HCT116 (cell line): ENCODE results near the gene ELOVL5. TPM values are rescaled to one million over a fixed set of nuclear protein-coding genes. Genes with fewer than 3 reads are reported as not detected.

ENCODE experiments used
- ATAC-seq: fragments of 200-7000 bp; cut with Tn5 transposase; 2 replicates; pipeline ENCODE4 v1.9.1; 2020; ENCODE audit warnings: mild to moderate bottlenecking, moderate library complexity
- BruUV-seq: library from RNA; stranded (reverse); fragments of 400-500 nt; replicated peaks from 2 replicates; lab custom pipeline; 2021; lab: Mats Ljungman, UMichigan
- CTCF ChIA-PET: fragments of 300-600 bp; sonication (Branson Sonifier 250); formaldehyde crosslinking; loops from one replicate; lab custom pipeline; 2021; ENCODE audit warnings: antibody characterized with exemption; lab: Charles Lee
- POLR2A ChIA-PET: fragments of 300-600, 350-600 bp; sonication (Branson Sonifier 250); formaldehyde crosslinking; loops from one replicate; lab custom pipeline; 2021; ENCODE audit warnings: antibody characterized with exemption; lab: Charles Lee
- RAD21 ChIA-PET, 2 experiments: fragments of 300-600 bp; sonication (Branson Sonifier 250); formaldehyde crosslinking; loops; one replicate each; lab custom pipeline; 2023; ENCODE audit warnings: low total read pairs in 2 of 2; ENCODE audit not compliant: uncharacterized antibody in 2 of 2, unreplicated experiment in 2 of 2, low non-redundant PET in 1 of 2; lab: Charles Lee
- DNase-seq: peaks from one replicate; pipeline ENCODE4 v3.0.0-alpha.2; 2010; ENCODE audit warnings: low read depth, low spot score
- H2AFZ ChIP-seq: fragments of 200-600 bp; shearing (Covaris generic), sonication (generic); 2 replicates; pipeline ENCODE4 v1.6.1; 2017; ENCODE audit warnings: low read depth, mixed run types, mixed read lengths, antibody characterized with exemption, low read length; ENCODE audit not compliant: poor library complexity, severe bottlenecking
- H3K27ac ChIP-seq: 2 replicates; pipeline ENCODE4 v1.5.1; 2012; ENCODE audit warnings: low read depth, low read length
- H3K27me3 ChIP-seq: fragments of 200-600 bp; sonication (generic); 2 replicates; pipeline ENCODE4 v1.6.1; 2016; ENCODE audit warnings: mixed run types, low read length, mixed read lengths; ENCODE audit not compliant: insufficient read depth
- H3K36me3 ChIP-seq, 2 experiments: fragments of 200-500 bp in 1 of 2; fragments of 200-600 bp in 1 of 2; sonication (Bioruptor generic) in 1 of 2; sonication (generic) in 1 of 2; 2 replicates each; pipeline versions ENCODE4 v1.5.1 to v1.6.1; 2014 to 2016; ENCODE audit warnings: low read length in 2 of 2, inconsistent platforms in 1 of 2, mixed read lengths in 1 of 2, mixed run types in 1 of 2; ENCODE audit not compliant: insufficient read depth in 2 of 2, control insufficient read depth in 1 of 2
- H3K4me1 ChIP-seq, 2 experiments: fragments of 200-600 bp in 1 of 2; sonication (generic) in 1 of 2; 2 replicates each; pipeline versions ENCODE4 v1.5.1 to v1.6.1; 2012 to 2017; ENCODE audit warnings: low read length in 2 of 2, inconsistent platforms in 1 of 2, mild to moderate bottlenecking in 1 of 2, mixed read lengths in 1 of 2, mixed run types in 1 of 2, moderate library complexity in 1 of 2; ENCODE audit not compliant: insufficient read depth in 2 of 2, control insufficient read depth in 1 of 2
- H3K4me2 ChIP-seq: fragments of 200-600 bp; sonication (generic); 2 replicates; pipeline ENCODE4 v1.6.1; 2017; ENCODE audit warnings: mixed run types, low read length, mixed read lengths
- H3K4me3 ChIP-seq, 2 experiments: fragments of 200-600 bp in 1 of 2; sonication (generic) in 1 of 2; replicated peaks in 1 of 2; 2 replicates each; pipeline ENCODE4 v1.5.1; 2011 to 2016; ENCODE audit warnings: low read length in 2 of 2, control low read depth in 1 of 2, low read depth in 1 of 2, mild to moderate bottlenecking in 1 of 2, mixed read lengths in 1 of 2, mixed run types in 1 of 2
- H3K79me2 ChIP-seq: fragments of 200-600 bp; sonication (generic); 2 replicates; pipeline ENCODE4 v1.6.1; 2017; ENCODE audit warnings: mild to moderate bottlenecking, mixed run types, low read length, moderate library complexity, mixed read lengths; ENCODE audit not compliant: insufficient read depth
- H3K9ac ChIP-seq: fragments of 200-600 bp; sonication (generic); 2 replicates; pipeline ENCODE4 v1.6.1; 2016; ENCODE audit warnings: low read length, mixed read lengths
- H3K9me2 ChIP-seq: fragments of 200-600 bp; sonication (generic), shearing (Covaris generic); 2 replicates; pipeline ENCODE4 v1.6.1; 2017; ENCODE audit warnings: mixed run types, mild to moderate bottlenecking, moderate library complexity; ENCODE audit not compliant: insufficient read depth
- H3K9me3 ChIP-seq, 2 experiments: fragments of 200-500 bp in 1 of 2; fragments of 200-600 bp in 1 of 2; sonication (Bioruptor generic) in 1 of 2; sonication (generic) in 1 of 2; 2 replicates each; pipeline ENCODE4 v1.6.1; 2014 to 2017; ENCODE audit warnings: low read length in 2 of 2, mixed read lengths in 2 of 2, inconsistent platforms in 1 of 2, low read depth in 1 of 2, mild to moderate bottlenecking in 1 of 2, mixed run types in 1 of 2, moderate library complexity in 1 of 2; ENCODE audit not compliant: control insufficient read depth in 1 of 2, insufficient read depth in 1 of 2
- H4K20me1 ChIP-seq: fragments of 200-600 bp; sonication (generic), shearing (Covaris generic); 2 replicates; pipeline ENCODE4 v1.6.1; 2017; ENCODE audit warnings: mixed run types, mild to moderate bottlenecking, moderate library complexity; ENCODE audit not compliant: insufficient read depth
- CBX3 ChIP-seq: IDR thresholded peaks from 2 replicates; pipeline ENCODE4 v1.6.1; 2012; ENCODE audit warnings: low read depth
- CEBPB ChIP-seq: IDR thresholded peaks from 2 replicates; pipeline ENCODE4 v1.6.1; 2012; ENCODE audit warnings: low read depth
- ELF1 ChIP-seq: IDR thresholded peaks from 2 replicates; pipeline ENCODE4 v1.6.1; 2012; ENCODE audit warnings: low read depth, borderline replicate concordance
- EZH2phosphoT487 ChIP-seq: fragments of 200-600 bp; IDR thresholded peaks from 2 replicates; pipeline ENCODE4 v1.6.1; 2018; ENCODE audit warnings: antibody characterized with exemption, borderline replicate concordance
- POLR2A ChIP-seq: IDR thresholded peaks from 2 replicates; pipeline ENCODE4 v1.7.0; 2011; ENCODE audit warnings: borderline replicate concordance; ENCODE audit not compliant: insufficient read depth, insufficient read length; ENCODE audit errors: extremely low read depth
- POLR2AphosphoS5 ChIP-seq: IDR thresholded peaks from 2 replicates; pipeline ENCODE4 v1.6.1; 2011; ENCODE audit warnings: mild to moderate bottlenecking, low read depth, low read length, moderate library complexity
- SIN3A ChIP-seq: IDR thresholded peaks from 2 replicates; pipeline ENCODE4 v1.6.1; 2012; ENCODE audit warnings: low read depth
- TCF7L2 ChIP-seq: IDR thresholded peaks from 2 replicates; pipeline ENCODE4 v1.7.0; 2011; ENCODE audit warnings: borderline replicate concordance, inconsistent platforms; ENCODE audit not compliant: insufficient read depth, insufficient read length; ENCODE audit errors: extremely low read depth
- YY1 ChIP-seq: IDR thresholded peaks from 2 replicates; pipeline ENCODE4 v1.6.1; 2011; ENCODE audit warnings: low read length, low read depth, moderate library complexity, mild to moderate bottlenecking; ENCODE audit not compliant: insufficient replicate concordance; ENCODE audit errors: extremely low read depth
- ZFX ChIP-seq: fragments of 450-650 bp; IDR thresholded peaks from 2 replicates; pipeline ENCODE4 v1.6.1; 2017
- ZNF274 ChIP-seq: fragments of 200-500 bp; sonication (Bioruptor generic); IDR thresholded peaks from 2 replicates; pipeline ENCODE4 v1.6.1; 2014; ENCODE audit warnings: mild to moderate bottlenecking, low read depth, low read length, inconsistent platforms
- intact Hi-C: fragments of 100-400 bp; cut with micrococcal nuclease; formaldehyde crosslinking; loops from 2 replicates; pipeline ENCODE4 v1.10.0; 2022
- total RNA-seq: library from RNA; stranded (reverse); gene quantifications from one replicate; pipeline ENCODE4 v1.2.1, GENCODE V29; 2021; ENCODE audit not compliant: unreplicated experiment
- TF ChIP-seq, protein P1 (sequence below): IDR thresholded peaks from 2 replicates; pipeline ENCODE4 v1.6.1; 2012; ENCODE audit warnings: low read depth

ELOVL5 gene
- total RNA-seq, 1 experiment from 2014 or later, result 85.3 TPM

GRCh38 chr6:53395986-53396385, 47.2 kb upstream of the ELOVL5 start:
- no peaks in the 10 kb centered on the region for H3K27me3 ChIP-seq
- H3K4me3 ChIP-seq, result no peak overlapping the region
- ATAC-seq, result no peak
- no peaks in the 10 kb centered on the region for H3K36me3 ChIP-seq
- H3K27ac ChIP-seq, result no peak overlapping the region
- intact Hi-C loops, result no loop called here
- no peaks in the 10 kb centered on the region for H3K4me1 ChIP-seq
- no peaks in the 10 kb centered on the region for H3K9me3 ChIP-seq
- DNase-seq, result no peak
- CTCF ChIA-PET, result no interaction called here
- H3K9ac ChIP-seq, result no peak overlapping the region
- no peaks in the 10 kb centered on the region for H4K20me1 ChIP-seq
- no peaks in the 10 kb centered on the region for H3K9me2 ChIP-seq
- H3K4me2 ChIP-seq, result no peak overlapping the region
- TF ChIP-seq, protein P1, sequence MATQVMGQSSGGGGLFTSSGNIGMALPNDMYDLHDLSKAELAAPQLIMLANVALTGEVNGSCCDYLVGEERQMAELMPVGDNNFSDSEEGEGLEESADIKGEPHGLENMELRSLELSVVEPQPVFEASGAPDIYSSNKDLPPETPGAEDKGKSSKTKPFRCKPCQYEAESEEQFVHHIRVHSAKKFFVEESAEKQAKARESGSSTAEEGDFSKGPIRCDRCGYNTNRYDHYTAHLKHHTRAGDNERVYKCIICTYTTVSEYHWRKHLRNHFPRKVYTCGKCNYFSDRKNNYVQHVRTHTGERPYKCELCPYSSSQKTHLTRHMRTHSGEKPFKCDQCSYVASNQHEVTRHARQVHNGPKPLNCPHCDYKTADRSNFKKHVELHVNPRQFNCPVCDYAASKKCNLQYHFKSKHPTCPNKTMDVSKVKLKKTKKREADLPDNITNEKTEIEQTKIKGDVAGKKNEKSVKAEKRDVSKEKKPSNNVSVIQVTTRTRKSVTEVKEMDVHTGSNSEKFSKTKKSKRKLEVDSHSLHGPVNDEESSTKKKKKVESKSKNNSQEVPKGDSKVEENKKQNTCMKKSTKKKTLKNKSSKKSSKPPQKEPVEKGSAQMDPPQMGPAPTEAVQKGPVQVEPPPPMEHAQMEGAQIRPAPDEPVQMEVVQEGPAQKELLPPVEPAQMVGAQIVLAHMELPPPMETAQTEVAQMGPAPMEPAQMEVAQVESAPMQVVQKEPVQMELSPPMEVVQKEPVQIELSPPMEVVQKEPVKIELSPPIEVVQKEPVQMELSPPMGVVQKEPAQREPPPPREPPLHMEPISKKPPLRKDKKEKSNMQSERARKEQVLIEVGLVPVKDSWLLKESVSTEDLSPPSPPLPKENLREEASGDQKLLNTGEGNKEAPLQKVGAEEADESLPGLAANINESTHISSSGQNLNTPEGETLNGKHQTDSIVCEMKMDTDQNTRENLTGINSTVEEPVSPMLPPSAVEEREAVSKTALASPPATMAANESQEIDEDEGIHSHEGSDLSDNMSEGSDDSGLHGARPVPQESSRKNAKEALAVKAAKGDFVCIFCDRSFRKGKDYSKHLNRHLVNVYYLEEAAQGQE, result no peak
- TF ChIP-seq CBX3 (no peak), EZH2phosphoT487 (no peak), ZFX (no peak), ELF1 (no peak), ZNF274 (no peak), SIN3A (no peak), TCF7L2 (no peak), POLR2AphosphoS5 (no peak), CEBPB (no peak), YY1 (no peak), POLR2A (no peak)
- no TSS peak for BruUV-seq
- POLR2A ChIA-PET, result no interaction called here
- H3K79me2 ChIP-seq, result no peaks in the 10 kb centered on the region
- RAD21 ChIA-PET, result no interaction called here
- H2AFZ ChIP-seq, result no peak overlapping the region
